Astrocyte (in vitro differentiated cells and primary cell): ENCODE measurements around the gene SLC6A20.

Experiments
- CTCF ChIP-seq: IDR thresholded peaks from 2 replicates; pipeline ENCODE4 v1.5.1; 2011; ENCODE audit warnings: low read depth, mild to moderate bottlenecking, inconsistent platforms, low read length, moderate library complexity; ENCODE audit not compliant: insufficient read depth
- EZH2 ChIP-seq: IDR thresholded peaks from 2 replicates; pipeline ENCODE4 v1.6.1; 2012; ENCODE audit warnings: mild to moderate bottlenecking, low read length, inconsistent platforms; ENCODE audit not compliant: insufficient read depth

- TF ChIP-seq EZH2, result no peak
- TF ChIP-seq CTCF, result no peak
These were observed 12.7 kb downstream of the SLC6A20 start for GRCh38 chr3:45783667-45784066.
